B cell (primary cell): Measurements from ENCODE around the gene NDUFAF4. TPM values are rescaled to one million over a fixed set of nuclear protein-coding genes. Genes with fewer than 3 reads are reported as not detected.
A peak's percentile ranks its signal among the peaks of the same experiment; 100 is the strongest.

ENCODE experiments used
- ATAC-seq: fragments of 200-7000 bp; cut with Tn5 transposase; one replicate; pipeline ENCODE4 v1.10.0; 2021; ENCODE audit warnings: low read depth, mild to moderate bottlenecking, moderate number of reproducible peaks, moderate library complexity
- CTCF ChIA-PET: fragments of 350-600 bp; sonication (Branson Sonifier 250); formaldehyde crosslinking; loops from one replicate; lab custom pipeline; 2021; ENCODE audit warnings: antibody characterized with exemption, inconsistent platforms; lab: Charles Lee
- POLR2A ChIA-PET: fragments of 350-600 bp; sonication (Branson Sonifier 250); formaldehyde crosslinking; loops from one replicate; lab custom pipeline; 2021; ENCODE audit warnings: antibody characterized with exemption; lab: Charles Lee
- DNase-seq: peaks from one replicate; pipeline ENCODE4 v3.0.0; 2013
- H2AFZ ChIP-seq: 2 replicates; pipeline ENCODE4 v1.6.1; 2012; ENCODE audit warnings: mild to moderate bottlenecking, low read depth, low read length; ENCODE audit not compliant: insufficient read depth, poor library complexity, severe bottlenecking
- H3K27ac ChIP-seq, 2 donors: 1 replicate in 1 of 2; 2 replicates in 1 of 2; pipeline ENCODE4 v1.5.1; 2012 to 2013; ENCODE audit warnings: low read length in 2 of 2, mild to moderate bottlenecking in 2 of 2, moderate library complexity in 1 of 2
- H3K27me3 ChIP-seq, 4 experiments: fragments of 200-600 bp in 1 of 4; sonication (generic) in 1 of 4; replicated peaks in 1 of 4; 1 replicate in 2 of 4; 2 replicates in 2 of 4; pipeline versions ENCODE4 v1.6.1 to v1.7.0; 2013 to 2016; ENCODE audit warnings: low read length in 3 of 4, mild to moderate bottlenecking in 2 of 4, mixed read lengths in 1 of 4, moderate library complexity in 1 of 4; ENCODE audit not compliant: insufficient read depth in 4 of 4, control insufficient read depth in 3 of 4; ENCODE audit errors: control extremely low read depth in 1 of 4
- H3K36me3 ChIP-seq, 2 experiments: replicated peaks in 1 of 2; 1 replicate in 1 of 2; 2 replicates in 1 of 2; pipeline versions ENCODE4 v1.6.1 to v1.7.1; 2013; ENCODE audit warnings: low read length in 1 of 2; ENCODE audit not compliant: insufficient read depth in 2 of 2, control insufficient read depth in 1 of 2; ENCODE audit errors: control extremely low read depth in 1 of 2, extremely low read depth in 1 of 2
- H3K4me1 ChIP-seq, 2 donors: fragments of 200-600 bp in 1 of 2; sonication (generic) in 1 of 2; 1 replicate in 1 of 2; 2 replicates in 1 of 2; pipeline versions ENCODE4 v1.5.1 to v1.6.1; 2013 to 2017; ENCODE audit warnings: low read length in 2 of 2; ENCODE audit not compliant: control insufficient read depth in 2 of 2, insufficient read depth in 2 of 2
- H3K4me2 ChIP-seq: replicated peaks from 2 replicates; pipeline ENCODE3; 2012; ENCODE audit warnings: mild to moderate bottlenecking, low read depth, low read length; ENCODE audit not compliant: poor library complexity, severe bottlenecking
- H3K4me3 ChIP-seq, 5 experiments: fragments of 200-600 bp in 1 of 5; sonication (generic) in 1 of 5; 1 replicate in 3 of 5; 2 replicates in 2 of 5; pipeline versions ENCODE4 v1.5.1 to v1.7.0; 2011 to 2016; ENCODE audit warnings: low read length in 4 of 5, mild to moderate bottlenecking in 4 of 5, low read depth in 2 of 5, control low read depth in 1 of 5, moderate library complexity in 1 of 5; ENCODE audit not compliant: insufficient read depth in 1 of 5; ENCODE audit errors: control extremely low read depth in 1 of 5, extremely low read depth in 1 of 5
- H3K79me2 ChIP-seq: fragments of 200-600 bp; sonication (generic); one replicate; pipeline ENCODE4 v1.6.0; 2016; ENCODE audit warnings: low read length; ENCODE audit not compliant: control insufficient read depth, insufficient read depth
- H3K9ac ChIP-seq: fragments of 200-600 bp; sonication (generic); 2 replicates; pipeline ENCODE4 v1.6.1; 2017; ENCODE audit warnings: mild to moderate bottlenecking, low read length, moderate library complexity
- H3K9me3 ChIP-seq, 3 donors: one replicate each; pipeline versions ENCODE4 v1.6.1 to v1.7.1; 2013; ENCODE audit warnings: low read length in 2 of 3; ENCODE audit not compliant: control insufficient read depth in 2 of 3, insufficient read depth in 1 of 3; ENCODE audit errors: control extremely low read depth in 1 of 3
- H4K20me1 ChIP-seq: 2 replicates; pipeline ENCODE4 v1.6.0; 2012; ENCODE audit warnings: mild to moderate bottlenecking, low read length; ENCODE audit not compliant: insufficient read depth, control insufficient read depth, poor library complexity, severe bottlenecking
- H3K27ac Mint-ChIP-seq: one replicate; pipeline ENCODE4 v1.8.0; 2021; ENCODE audit warnings: mixed read lengths
- H3K27me3 Mint-ChIP-seq: one replicate; pipeline ENCODE4 v1.8.0; 2021; ENCODE audit warnings: mixed read lengths
- H3K4me1 Mint-ChIP-seq: one replicate; pipeline ENCODE4 v1.8.0; 2021; ENCODE audit warnings: mixed read lengths
- H3K4me3 Mint-ChIP-seq: one replicate; pipeline ENCODE4 v1.8.0; 2021; ENCODE audit warnings: mixed read lengths
- H3K9me3 Mint-ChIP-seq: one replicate; pipeline ENCODE4 v1.8.0; 2022; ENCODE audit warnings: mixed read lengths; ENCODE audit not compliant: insufficient read depth
- CTCF ChIP-seq: fragments of 200-600 bp; IDR thresholded peaks from one replicate; pipeline ENCODE4 v1.8.0; 2022; ENCODE audit warnings: antibody characterized with exemption, mild to moderate bottlenecking
- EZH2 ChIP-seq: IDR thresholded peaks from 2 replicates; pipeline ENCODE4 v1.6.1; 2012; ENCODE audit warnings: borderline replicate concordance, low read depth, mild to moderate bottlenecking, moderate library complexity, low read length; ENCODE audit not compliant: insufficient read depth, poor library complexity, severe bottlenecking
- WGBS: methylation state at CpG from one replicate; pipeline ENCODE4 v1.1.5; 2013; ENCODE audit warnings: missing lambda C conversion rate; ENCODE audit not compliant: insufficient coverage; 5-methylcytosine and 5-hydroxymethylcytosine counted together
- intact Hi-C: fragments of 100-400 bp; cut with micrococcal nuclease; formaldehyde crosslinking; loops from one replicate; pipeline ENCODE4 v1.10.0; 2022
- polyA plus RNA-seq: library from polyadenylated mRNA; depleted of rRNA; stranded (reverse); fragments of >200 nt; gene quantifications from 2 replicates; pipeline ENCODE4 v1.2.3, GENCODE V29; 2012
- total RNA-seq, 2 donors: library from RNA; stranded (reverse); fragments of 120-200 nt in 1 of 2; gene quantifications; 1 replicate in 1 of 2; 2 replicates in 1 of 2; pipeline versions ENCODE4 v1.2.3 to v1.2.4, GENCODE V29; 2013 to 2022

NDUFAF4 gene
- total and polyA plus RNA-seq, 2 donors (not counting 1 experiment from before 2014, with no cell fraction given), result 16.3 to 22.3 TPM

- Mint-ChIP-seq H3K4me1 (peaks cover 24% of the 10 kb centered on the region), H3K9me3 (no peaks in the 10 kb centered on the region), H3K27ac (peak overlapping the region; percentile 97), H3K27me3 (no peaks in the 10 kb centered on the region), H3K4me3 (peak overlapping the region; percentile 96)
- H3K36me3 ChIP-seq, result no peaks in the 10 kb centered on the region
- H3K27ac ChIP-seq, result peak overlapping the region; percentile 76 to 85
- H4K20me1 ChIP-seq, result no peaks in the 10 kb centered on the region
- H3K4me3 ChIP-seq, result peak overlapping the region; percentile 66 to 82 (median 73)
- TF ChIP-seq CTCF (no peak), EZH2 (no peak)
- no peaks in the 10 kb centered on the region for H3K79me2 ChIP-seq
- no peak for ATAC-seq
- intact Hi-C loops, result loop anchor here (2.0 to 10.0 kb wide), 2 partner anchors 124 to 1910 kb away; partner anchors contain the start of gene POU3F2
- peaks cover 11 to 16% of the 10 kb centered on the region in 2 donors for H3K4me1 ChIP-seq
- no CpG with 5 or more reads among the region's 8 CpGs for WGBS
- H3K4me2 ChIP-seq, result peak overlapping the region; percentile 73
- peak overlapping the region; percentile 71 for H3K9ac ChIP-seq
- POLR2A ChIA-PET, result interaction anchor here (1.4 kb wide), 1 partner anchor 27 kb away, joined by 5 read pairs; the partner anchor contains the start of gene NDUFAF4
- H3K27me3 ChIP-seq, result no peaks in the 10 kb centered on the region
- DNase-seq, result no peak
- CTCF ChIA-PET, result interaction anchor here (1.3 kb wide), 3 partner anchors 26 to 135 kb away, joined by 3 to 8 read pairs (median 4); partner anchors contain the start of gene NDUFAF4
- H2AFZ ChIP-seq, result peak overlapping the region; percentile 71
- no peaks in the 10 kb centered on the region for H3K9me3 ChIP-seq
These were observed 27.6 kb upstream of the NDUFAF4 start for GRCh38 chr6:96925290-96925687.

DNA sequence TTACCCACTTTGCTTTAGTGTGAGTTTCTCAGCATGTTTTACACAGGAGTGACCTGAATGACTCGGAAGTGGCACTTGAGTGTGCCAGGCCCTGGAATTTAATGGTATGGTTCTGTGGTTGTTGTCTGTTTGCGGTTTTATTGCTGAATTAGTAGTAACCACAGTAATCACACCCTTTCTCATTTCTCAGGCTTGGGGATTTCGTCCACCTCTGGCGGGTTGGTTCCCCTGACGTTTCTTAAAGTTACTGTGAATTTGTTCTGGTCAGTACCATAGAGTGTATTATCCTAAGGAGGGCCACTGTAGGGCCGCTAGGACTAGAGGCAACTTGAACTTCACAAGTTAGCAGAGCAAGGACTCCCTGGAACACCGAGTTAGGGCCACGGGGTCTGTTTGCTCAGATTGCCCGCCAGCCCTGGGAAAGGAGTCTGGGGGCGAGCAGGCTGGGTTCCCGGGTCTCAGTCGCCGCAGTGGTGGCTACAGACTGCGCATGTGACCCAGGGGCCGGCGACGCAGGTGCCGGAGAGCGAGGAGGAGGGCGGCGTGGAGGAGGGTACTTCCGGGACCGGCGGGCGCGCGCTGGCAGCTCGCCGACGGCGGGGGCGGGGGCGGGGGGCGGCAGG lies 26.3 kb upstream of the NDUFAF4 start:
- 1% methylated on average over 27 of the region's 34 CpGs for WGBS
- intact Hi-C loops, result loop anchor here (1.0 to 10.0 kb wide), 6 partner anchors 27 to 1911 kb away; partner anchors contain the start of genes GPR63, MANEA, NDUFAF4 and POU3F2
- H3K9me3 ChIP-seq, result no peaks in the 10 kb centered on the region

More for the DNA sequence above, 26.3 kb upstream of the NDUFAF4 start:
- H3K27ac ChIP-seq, result peak overlapping the region; percentile 93 to 98
- ATAC-seq (no peak), DNase-seq (no peak)
- H3K27me3 ChIP-seq, result no peaks in the 10 kb centered on the region
- H3K4me1 ChIP-seq, result peaks cover 11 to 16% of the 10 kb centered on the region in 2 donors
- peak overlapping the region; percentile 97 for H3K27ac Mint-ChIP-seq
- ChIA-PET CTCF (interaction anchor here (1.3 kb wide), 3 partner anchors 24 to 136 kb away, joined by 3 to 8 read pairs (median 4); partner anchors contain the start of gene NDUFAF4), POLR2A (interaction anchor here (0.7 to 1.4 kb wide), 3 partner anchors 26 to 402 kb away, joined by 3 to 8 read pairs (median 5); partner anchors contain the start of genes NDUFAF4 and UFL1)
- peak overlapping the region in 4 of 5 experiments; percentile 51 to 76 (median 70) for H3K4me3 ChIP-seq
- H3K4me1 Mint-ChIP-seq, result peaks cover 24% of the 10 kb centered on the region
- no peaks in the 10 kb centered on the region for H3K79me2 ChIP-seq
- no peaks in the 10 kb centered on the region for H3K36me3 ChIP-seq
- peak overlapping the region; percentile 96 for H3K4me3 Mint-ChIP-seq
- no peaks in the 10 kb centered on the region for H4K20me1 ChIP-seq
- H2AFZ ChIP-seq, result peak overlapping the region; percentile 85
- no peak for TF ChIP-seq EZH2
- TF ChIP-seq CTCF, result no peak
- H3K9ac ChIP-seq, result peak overlapping the region; percentile 81
- H3K9me3 Mint-ChIP-seq, result no peaks in the 10 kb centered on the region
- peaks cover 2% of the 10 kb centered on the region for H3K27me3 Mint-ChIP-seq
- peak overlapping the region; percentile 84 for H3K4me2 ChIP-seq
